ENCODE measurements around the gene KCND2. TPM values are rescaled to one million over a fixed set of nuclear protein-coding genes. Genes with fewer than 3 reads are reported as not detected.

KCND2 gene
- total and polyA plus RNA-seq, 5 donors = 0.02 to 0.18 (median 0.11) TPM; not detected in 2

GRCh38 chr7:120456699-120457098 is 183.7 kb downstream of the KCND2 start:
- no peak overlapping the region for H3K4me3 ChIP-seq (ENCODE audit: low read length)
- no peaks in the 10 kb centered on the region for H3K4me1 ChIP-seq (ENCODE audit: control insufficient read depth, insufficient read depth, low read length)
- no peaks in the 10 kb centered on the region for H3K9me3 ChIP-seq (ENCODE audit: control insufficient read depth, low read length)
- WGBS = 61% methylated on average over 1 of the region's 1 CpG
- ATAC-seq (no peak), DNase-seq (no peak)
- no peaks in the 10 kb centered on the region for H3K27me3 ChIP-seq (ENCODE audit: control insufficient read depth, insufficient read depth)
- no peak overlapping the region for H3K27ac ChIP-seq (ENCODE audit: low read length)
- intact Hi-C loops (cut with DNase I) = no loop called here

GRCh38 chr7:120460949-120461348 is 188.0 kb downstream of the KCND2 start:
- DNase-seq = no peak
- Histone ChIP-seq H3K27ac (ENCODE audit: low read length) (no peak overlapping the region), H3K9me3 (ENCODE audit: control insufficient read depth, low read length) (no peaks in the 10 kb centered on the region), H3K27me3 (ENCODE audit: control insufficient read depth, insufficient read depth) (no peaks in the 10 kb centered on the region), H3K4me1 (ENCODE audit: control insufficient read depth, insufficient read depth, low read length) (no peaks in the 10 kb centered on the region), H3K4me3 (ENCODE audit: low read length) (no peak overlapping the region)
- intact Hi-C loops (cut with DNase I) = no loop called here
- ATAC-seq = no peak
- 42% methylated on average over 2 of the region's 2 CpGs for WGBS

- Histone ChIP-seq H3K4me3 (ENCODE audit: low read length) (no peak overlapping the region), H3K27ac (ENCODE audit: low read length) (no peak overlapping the region), H3K9me3 (ENCODE audit: control insufficient read depth, low read length) (no peaks in the 10 kb centered on the region), H3K4me1 (ENCODE audit: control insufficient read depth, insufficient read depth, low read length) (no peaks in the 10 kb centered on the region), H3K27me3 (ENCODE audit: control insufficient read depth, insufficient read depth) (no peaks in the 10 kb centered on the region)
- no peak for DNase-seq
- intact Hi-C loops (cut with DNase I) = no loop called here
- WGBS = 71% methylated on average over 2 of the region's 2 CpGs
- ATAC-seq = no peak
These were observed 190.0 kb downstream of the KCND2 start for GRCh38 chr7:120462991-120463390.

- intact Hi-C loops (cut with DNase I) = no loop called here
- no peak overlapping the region for H3K4me3 ChIP-seq (ENCODE audit: low read length)
- DNase-seq (no peak), ATAC-seq (no peak)
- H3K9me3 ChIP-seq (ENCODE audit: control insufficient read depth, low read length) = no peaks in the 10 kb centered on the region
- WGBS = 80% methylated on average over 4 of the region's 4 CpGs
- no peaks in the 10 kb centered on the region for H3K27me3 ChIP-seq (ENCODE audit: control insufficient read depth, insufficient read depth)
- no peaks in the 10 kb centered on the region for H3K4me1 ChIP-seq (ENCODE audit: control insufficient read depth, insufficient read depth, low read length)
- H3K27ac ChIP-seq (ENCODE audit: low read length) = no peak overlapping the region
These were observed 191.1 kb downstream of the KCND2 start for GRCh38 chr7:120464104-120464503.

- Histone ChIP-seq H3K27ac (ENCODE audit: low read length) (no peak overlapping the region), H3K9me3 (ENCODE audit: control insufficient read depth, low read length) (no peaks in the 10 kb centered on the region), H3K27me3 (ENCODE audit: control insufficient read depth, insufficient read depth) (no peaks in the 10 kb centered on the region), H3K4me1 (ENCODE audit: control insufficient read depth, insufficient read depth, low read length) (no peaks in the 10 kb centered on the region), H3K4me3 (ENCODE audit: low read length) (no peak overlapping the region)
- DNase-seq (no peak), ATAC-seq (no peak)
- 82% methylated on average over 3 of the region's 3 CpGs for WGBS
- intact Hi-C loops (cut with DNase I) = no loop called here
These were observed 194.7 kb downstream of the KCND2 start for GRCh38 chr7:120467676-120468075.

- no peak overlapping the region for H3K4me3 ChIP-seq (ENCODE audit: low read length)
- no peak for ATAC-seq
- H3K27ac ChIP-seq (ENCODE audit: low read length) = no peak overlapping the region
- no peaks in the 10 kb centered on the region for H3K9me3 ChIP-seq (ENCODE audit: control insufficient read depth, low read length)
- no peak for DNase-seq
- no peaks in the 10 kb centered on the region for H3K27me3 ChIP-seq (ENCODE audit: control insufficient read depth, insufficient read depth)
- no peaks in the 10 kb centered on the region for H3K4me1 ChIP-seq (ENCODE audit: control insufficient read depth, insufficient read depth, low read length)
- intact Hi-C loops (cut with DNase I) = no loop called here
- WGBS = 59% methylated on average over 3 of the region's 3 CpGs
These were observed 195.6 kb downstream of the KCND2 start for GRCh38 chr7:120468611-120469010.

GRCh38 chr7:120472892-120473291 is 199.9 kb downstream of the KCND2 start:
- Histone ChIP-seq H3K4me1 (ENCODE audit: control insufficient read depth, insufficient read depth, low read length) (no peaks in the 10 kb centered on the region), H3K4me3 (ENCODE audit: low read length) (no peak overlapping the region), H3K27ac (ENCODE audit: low read length) (no peak overlapping the region), H3K27me3 (ENCODE audit: control insufficient read depth, insufficient read depth) (no peaks in the 10 kb centered on the region), H3K9me3 (ENCODE audit: control insufficient read depth, low read length) (no peaks in the 10 kb centered on the region)
- intact Hi-C loops (cut with DNase I) = no loop called here
- DNase-seq (no peak), ATAC-seq (no peak)
- WGBS = 91% methylated on average over 3 of the region's 3 CpGs

GRCh38 chr7:120473352-120473751 is 200.4 kb downstream of the KCND2 start:
- H3K4me3 ChIP-seq (ENCODE audit: low read length) = no peak overlapping the region
- DNase-seq = no peak
- intact Hi-C loops (cut with DNase I) = no loop called here
- no peaks in the 10 kb centered on the region for H3K27me3 ChIP-seq (ENCODE audit: control insufficient read depth, insufficient read depth)
- H3K27ac ChIP-seq (ENCODE audit: low read length) = no peak overlapping the region
- H3K9me3 ChIP-seq (ENCODE audit: control insufficient read depth, low read length) = no peaks in the 10 kb centered on the region
- WGBS = 77% methylated on average over 5 of the region's 5 CpGs
- H3K4me1 ChIP-seq (ENCODE audit: control insufficient read depth, insufficient read depth, low read length) = no peaks in the 10 kb centered on the region
- no peak for ATAC-seq

GRCh38 chr7:120475994-120476393 is 203.0 kb downstream of the KCND2 start:
- no peaks in the 10 kb centered on the region for H3K4me1 ChIP-seq (ENCODE audit: control insufficient read depth, insufficient read depth, low read length)
- no peak overlapping the region for H3K27ac ChIP-seq (ENCODE audit: low read length)
- no peaks in the 10 kb centered on the region for H3K27me3 ChIP-seq (ENCODE audit: control insufficient read depth, insufficient read depth)
- H3K9me3 ChIP-seq (ENCODE audit: control insufficient read depth, low read length) = no peaks in the 10 kb centered on the region
- DNase-seq (no peak), ATAC-seq (no peak)
- no peak overlapping the region for H3K4me3 ChIP-seq (ENCODE audit: low read length)
- intact Hi-C loops (cut with DNase I) = no loop called here

GRCh38 chr7:120480472-120480871 is 207.5 kb downstream of the KCND2 start:
- no peak overlapping the region for H3K4me3 ChIP-seq (ENCODE audit: low read length)
- no peaks in the 10 kb centered on the region for H3K27me3 ChIP-seq (ENCODE audit: control insufficient read depth, insufficient read depth)
- DNase-seq (no peak), ATAC-seq (no peak)
- no peak overlapping the region for H3K27ac ChIP-seq (ENCODE audit: low read length)
- 80% methylated on average over 2 of the region's 2 CpGs for WGBS
- no peaks in the 10 kb centered on the region for H3K4me1 ChIP-seq (ENCODE audit: control insufficient read depth, insufficient read depth, low read length)
- intact Hi-C loops (cut with DNase I) = no loop called here
- H3K9me3 ChIP-seq (ENCODE audit: control insufficient read depth, low read length) = no peaks in the 10 kb centered on the region

- H3K4me1 ChIP-seq (ENCODE audit: control insufficient read depth, insufficient read depth, low read length) = no peaks in the 10 kb centered on the region
- WGBS = 91% methylated on average over 5 of the region's 5 CpGs
- H3K27me3 ChIP-seq (ENCODE audit: control insufficient read depth, insufficient read depth) = no peaks in the 10 kb centered on the region
- ATAC-seq = no peak
- no peak overlapping the region for H3K4me3 ChIP-seq (ENCODE audit: low read length)
- H3K27ac ChIP-seq (ENCODE audit: low read length) = no peak overlapping the region
- no peak for DNase-seq
- intact Hi-C loops (cut with DNase I) = no loop called here
- no peaks in the 10 kb centered on the region for H3K9me3 ChIP-seq (ENCODE audit: control insufficient read depth, low read length)
These were observed 208.0 kb downstream of the KCND2 start for GRCh38 chr7:120480930-120481329.

- no peak for DNase-seq
- H3K4me3 ChIP-seq (ENCODE audit: low read length) = no peak overlapping the region
- no peaks in the 10 kb centered on the region for H3K9me3 ChIP-seq (ENCODE audit: control insufficient read depth, low read length)
- H3K4me1 ChIP-seq (ENCODE audit: control insufficient read depth, insufficient read depth, low read length) = no peaks in the 10 kb centered on the region
- no peak for ATAC-seq
- no peak overlapping the region for H3K27ac ChIP-seq (ENCODE audit: low read length)
- WGBS = 49% methylated on average over 1 of the region's 1 CpG
- intact Hi-C loops (cut with DNase I) = no loop called here
- no peaks in the 10 kb centered on the region for H3K27me3 ChIP-seq (ENCODE audit: control insufficient read depth, insufficient read depth)
These were observed 213.2 kb downstream of the KCND2 start for GRCh38 chr7:120486164-120486563.

All from right cardiac atrium (tissue), 5 donors.